GM21360 (cell line): ENCODE measurements around the gene CNP.
"Not testable (repeated sequence)": the region's sequence is repeated elsewhere in the genome, so short reads cannot be mapped to it uniquely, and the experiment has no call there.

Experiments
- ATAC-seq: cut with Tn5 transposase; IDR thresholded peaks from one replicate; pipeline ENCODE4 v1.9.1; 2021; ENCODE audit warnings: mild to moderate bottlenecking, moderate library complexity; ENCODE audit not compliant: unreplicated experiment

The CNP gene

GRCh38 chr17:42001729-42002128 is 35.1 kb downstream of the CNP start:
- no peak for ATAC-seq

- ATAC-seq: no peak
These were observed 35.7 kb downstream of the CNP start for GRCh38 chr17:42002175-42002791.

- ATAC-seq: no peak
These were observed 36.3 kb downstream of the CNP start for GRCh38 chr17:42002792-42003301.

GRCh38 chr17:42005166-42005565 is 38.6 kb downstream of the CNP start:
- no peak for ATAC-seq

- no peak for ATAC-seq
These were observed 42.6 kb downstream of the CNP start for GRCh38 chr17:42009170-42009569.

- ATAC-seq: not testable (repeated sequence)
These were observed 43.7 kb downstream of the CNP start for GRCh38 chr17:42010266-42010680.

GRCh38 chr17:42010898-42011516 is 44.4 kb downstream of the CNP start:
- no peak for ATAC-seq

- ATAC-seq: not testable (repeated sequence)
These were observed 45.8 kb downstream of the CNP start for GRCh38 chr17:42012363-42012762.

GRCh38 chr17:42013740-42014139 is 47.1 kb downstream of the CNP start:
- ATAC-seq: not testable (repeated sequence)

GRCh38 chr17:42016411-42016831 is 49.8 kb downstream of the CNP start:
- ATAC-seq: no peak

GRCh38 chr17:42016941-42017865 is 50.6 kb downstream of the CNP start, which contains the start of gene DNAJC7:
Gene DNAJC7 (minus strand): TSS chr17:42017439. CDS start chr17:42017416, 23 bp downstream.
- peak; percentile 60 for ATAC-seq

- no peak for ATAC-seq
These were observed 51.2 kb downstream of the CNP start for GRCh38 chr17:42017866-42018200.

GRCh38 chr17:42018339-42018738 is 51.7 kb downstream of the CNP start:
- ATAC-seq: no peak

GRCh38 chr17:42018988-42019387 is 52.4 kb downstream of the CNP start:
- ATAC-seq: no peak

- ATAC-seq: peak; percentile 52
These were observed 53.2 kb downstream of the CNP start, which contains the start of gene NKIRAS2 for GRCh38 chr17:42019509-42020404. Gene NKIRAS2 (plus strand): TSS chr17:42020090. CDS start chr17:42021578, 1,488 bp downstream.

GRCh38 chr17:42020845-42021244 is 54.2 kb downstream of the CNP start:
- not testable (repeated sequence) for ATAC-seq

- no peak for ATAC-seq
These were observed 57.1 kb downstream of the CNP start for GRCh38 chr17:42023524-42024349.

GRCh38 chr17:42025191-42025579 is 58.6 kb downstream of the CNP start:
- ATAC-seq: no peak

GRCh38 chr17:42025936-42026335 is 59.3 kb downstream of the CNP start:
- no peak for ATAC-seq
